Spinal cord (tissue), 10 donors: Measurements from ENCODE around the gene ATCAY. TPM values are rescaled to one million over a fixed set of nuclear protein-coding genes. Genes with fewer than 3 reads are reported as not detected.

Source experiments
- DNase-seq, 6 donors: peaks; one replicate each; pipeline versions ENCODE4 v3.0.0 to v3.0.0-alpha.2; 2013 to 2015; ENCODE audit warnings: low spot score in 6 of 6, low read depth in 4 of 6
- H3K27ac ChIP-seq: one replicate; pipeline ENCODE4 v1.5.1; 2013; ENCODE audit warnings: low read depth, low read length, control low read depth
- H3K27me3 ChIP-seq: one replicate; pipeline ENCODE4 v1.6.1; 2013; ENCODE audit warnings: low read length; ENCODE audit not compliant: control insufficient read depth, insufficient read depth
- H3K36me3 ChIP-seq: one replicate; pipeline ENCODE4 v1.6.1; 2013; ENCODE audit warnings: low read length; ENCODE audit not compliant: control insufficient read depth, insufficient read depth
- H3K4me1 ChIP-seq: one replicate; pipeline ENCODE4 v1.6.1; 2013; ENCODE audit warnings: low read length; ENCODE audit not compliant: control insufficient read depth, insufficient read depth
- H3K4me3 ChIP-seq: one replicate; pipeline ENCODE4 v1.5.1; 2013; ENCODE audit warnings: low read depth, low read length, control low read depth
- H3K9me3 ChIP-seq: one replicate; pipeline ENCODE4 v1.6.1; 2013; ENCODE audit warnings: low read length; ENCODE audit not compliant: control insufficient read depth, insufficient read depth
- WGBS: methylation state at CpG from one replicate; pipeline ENCODE4 v1.1.5; 2013; ENCODE audit warnings: missing lambda C conversion rate; ENCODE audit not compliant: insufficient coverage; 5-methylcytosine and 5-hydroxymethylcytosine counted together
- long read RNA-seq, 4 donors: transcript quantifications; one replicate each; lab custom pipeline, GENCODE V29; 2026
- polyA plus RNA-seq, 2 donors: library from polyadenylated mRNA; unstranded; fragments of 120-200 nt; gene quantifications; one replicate each; pipeline ENCODE4 v1.2.1, GENCODE V29; 2013; ENCODE audit not compliant: insufficient read length in 2 of 2
- total RNA-seq, 2 donors: library from RNA; depleted of rRNA in 1 of 2; stranded (reverse); fragments of 120-200 nt in 1 of 2; fragments of >200 nt in 1 of 2; gene quantifications; one replicate each; pipeline versions ENCODE4 v1.2.3 to v1.2.4, GENCODE V29; 2013 to 2014
- donor health status: healthy.

ATCAY gene, protein sequence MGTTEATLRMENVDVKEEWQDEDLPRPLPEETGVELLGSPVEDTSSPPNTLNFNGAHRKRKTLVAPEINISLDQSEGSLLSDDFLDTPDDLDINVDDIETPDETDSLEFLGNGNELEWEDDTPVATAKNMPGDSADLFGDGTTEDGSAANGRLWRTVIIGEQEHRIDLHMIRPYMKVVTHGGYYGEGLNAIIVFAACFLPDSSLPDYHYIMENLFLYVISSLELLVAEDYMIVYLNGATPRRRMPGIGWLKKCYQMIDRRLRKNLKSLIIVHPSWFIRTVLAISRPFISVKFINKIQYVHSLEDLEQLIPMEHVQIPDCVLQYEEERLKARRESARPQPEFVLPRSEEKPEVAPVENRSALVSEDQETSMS
- 10 to 100 TPM; 38.1 to 48.9 TPM for total RNA-seq
- polyA plus RNA-seq: 100 to 1,000 TPM; 134 to 158 TPM
- long read RNA-seq, donor 1, full-length matches to known transcripts: 13 of 68 reads
- long read RNA-seq, donor 1, partial matches to known transcripts: 55 of 68 reads
- long read RNA-seq, donor 1, other reads (novel, unspliced or antisense): 0 of 68 reads
- long read RNA-seq, donor 2, full-length matches to known transcripts: 11 of 34 reads
- long read RNA-seq, donor 2, partial matches to known transcripts: 23 of 34 reads
- long read RNA-seq, donor 2, other reads (novel, unspliced or antisense): 0 of 34 reads
- long read RNA-seq, donor 3, full-length matches to known transcripts: 13 of 53 reads
- long read RNA-seq, donor 3, partial matches to known transcripts: 40 of 53 reads
- long read RNA-seq, donor 3, other reads (novel, unspliced or antisense): 0 of 53 reads
- long read RNA-seq, donor 4: 0 reads

DNA sequence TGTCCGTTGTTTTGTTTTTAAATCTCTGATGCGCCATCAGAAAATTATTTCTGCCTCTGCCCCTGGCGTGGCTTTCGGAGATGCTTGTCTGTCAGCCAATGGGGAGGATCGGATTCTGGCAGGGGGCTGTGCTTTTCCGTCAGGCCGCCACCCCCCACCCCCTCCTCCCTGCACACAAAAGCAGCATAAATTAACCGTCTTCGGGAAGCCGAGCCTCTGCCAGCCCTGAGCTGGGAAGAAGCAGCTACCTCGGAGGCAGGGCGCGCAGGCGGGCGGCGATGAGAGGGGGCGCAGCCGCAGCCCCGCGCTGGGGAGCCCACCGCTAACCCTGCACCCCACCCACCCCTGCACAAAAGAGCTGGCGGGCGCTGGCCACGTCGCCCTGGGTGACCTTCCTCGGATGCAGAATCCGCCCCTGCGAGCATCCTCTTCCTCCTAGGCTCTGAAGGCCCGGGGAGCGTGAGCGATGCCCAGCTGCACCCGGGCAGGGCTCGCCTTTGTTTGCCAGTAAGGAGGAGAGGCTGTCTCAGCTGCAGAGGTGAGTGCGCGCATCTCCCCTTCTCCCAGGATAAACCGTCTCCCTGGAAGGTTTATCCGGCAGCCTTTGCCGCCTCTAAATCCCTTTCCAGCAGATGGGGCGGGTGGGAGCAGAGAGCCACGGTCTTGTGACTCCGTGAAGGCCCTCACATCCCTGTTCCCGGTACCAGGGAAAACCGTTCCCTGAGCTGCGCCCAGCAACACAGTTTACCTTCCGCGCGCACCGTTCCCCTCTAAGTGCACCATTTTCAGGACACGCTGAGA, at the start of gene ATCAY:
ATCAY (plus strand) TSS at position 215 of the 801 bp plus-strand sequence. CDS start 5,083 bp downstream, outside the sequence.
- Histone ChIP-seq H3K4me3 (peak within 1 kb of the TSS; percentile 51), H3K27me3 (peaks cover 12% of the 10 kb centered on the region), H3K27ac (peak within 1 kb of the TSS; percentile 70), H3K36me3 (peaks cover 11% of the 10 kb centered on the region), H3K4me1 (peaks cover 20% of the 10 kb centered on the region), H3K9me3 (no peaks in the 10 kb centered on the region)
- peak; percentile 52 to 98 (median 72) for DNase-seq
- under 1% methylated on average over 37 of the region's 49 CpGs for WGBS

DNA sequence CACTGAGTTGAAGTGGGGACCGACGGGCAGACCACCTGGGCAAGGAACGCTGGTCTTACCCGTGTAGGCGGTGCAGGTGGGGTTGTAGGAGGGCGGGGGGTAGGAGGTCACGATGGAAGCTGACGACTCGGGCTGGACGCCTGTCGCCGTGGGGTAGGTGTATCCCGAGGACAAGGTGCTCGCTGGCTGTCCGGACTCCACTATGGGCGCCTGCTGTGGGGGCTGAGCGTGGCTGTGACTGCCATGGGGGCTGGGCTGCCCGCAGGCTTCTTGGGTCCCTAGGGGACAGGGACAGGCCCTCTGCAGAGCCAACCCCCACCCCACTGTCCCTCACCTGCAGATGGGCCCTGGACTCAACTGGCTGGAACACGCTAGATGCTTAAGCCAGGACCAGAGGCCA, 48.9 kb upstream of the ATCAY start:
- Histone ChIP-seq H3K27me3 (no peaks in the 10 kb centered on the region), H3K27ac (no peak overlapping the region), H3K36me3 (peaks cover 39% of the 10 kb centered on the region), H3K4me1 (peaks cover 5% of the 10 kb centered on the region), H3K9me3 (no peaks in the 10 kb centered on the region), H3K4me3 (no peak overlapping the region)
- WGBS: 73% methylated on average over 18 of the region's 19 CpGs
- no peak for DNase-seq

DNA sequence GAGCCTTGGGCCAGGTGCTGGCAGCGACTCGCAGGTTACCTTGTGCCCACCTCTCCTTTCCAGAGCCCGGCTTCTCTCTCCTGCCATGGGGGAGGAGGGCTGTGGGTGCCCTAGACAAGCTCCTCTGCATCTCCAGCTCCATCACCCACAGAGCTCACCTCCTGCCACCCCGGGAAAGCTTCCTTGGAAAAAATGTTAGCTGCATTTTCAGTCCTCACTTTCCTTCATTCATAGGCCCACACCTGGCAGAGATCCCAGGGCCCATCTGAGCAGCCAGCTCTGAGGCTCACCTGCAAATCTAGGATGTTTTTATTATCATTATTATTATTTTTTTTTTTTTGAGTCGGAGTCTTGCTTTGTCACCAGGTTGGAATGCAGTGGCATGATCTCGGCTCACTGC, 48.5 kb upstream of the ATCAY start:
- Histone ChIP-seq H3K27ac (no peak overlapping the region), H3K36me3 (peaks cover 36% of the 10 kb centered on the region), H3K9me3 (no peaks in the 10 kb centered on the region), H3K4me1 (peaks cover 5% of the 10 kb centered on the region), H3K27me3 (no peaks in the 10 kb centered on the region), H3K4me3 (no peak overlapping the region)
- no peak for DNase-seq
- WGBS: 87% methylated on average over 4 of the region's 6 CpGs

DNA sequence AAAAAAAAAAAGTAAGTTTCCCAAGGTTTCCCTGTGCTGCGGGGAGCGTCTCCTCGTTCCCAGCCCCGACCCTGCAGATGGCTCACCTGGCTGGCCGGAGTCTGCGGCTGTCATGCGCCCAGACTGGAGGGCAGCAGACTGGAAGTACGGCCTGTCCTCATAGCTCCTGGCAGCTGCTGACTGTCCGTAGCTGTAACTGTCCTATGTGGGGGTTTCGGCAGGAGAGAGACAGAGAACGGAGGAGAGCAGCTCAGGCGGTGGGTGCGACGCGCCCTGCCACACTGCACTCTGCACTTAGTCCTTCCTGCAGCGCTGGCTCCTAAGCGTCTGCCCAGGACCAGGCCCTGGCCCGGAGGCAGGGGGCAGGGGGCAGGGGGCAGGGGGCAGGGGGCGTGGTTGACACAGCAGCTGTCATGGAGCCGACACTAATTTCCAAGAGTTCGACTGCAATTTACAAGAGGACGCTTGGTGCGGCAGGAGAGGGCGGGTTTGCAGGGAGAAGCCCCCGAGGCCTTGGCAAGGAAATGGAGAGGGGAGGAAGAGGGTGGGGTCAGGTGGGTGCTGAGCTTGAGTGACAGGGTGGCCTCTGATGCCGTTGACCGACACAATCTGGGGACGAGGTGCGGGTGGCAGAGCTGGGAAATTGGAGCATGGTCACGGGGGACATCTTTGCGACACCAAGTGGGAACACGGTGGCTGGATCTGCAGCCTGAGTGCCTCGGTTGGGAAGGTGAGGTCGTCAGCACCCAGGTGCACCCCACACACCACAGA, 46.7 kb upstream of the ATCAY start:
- WGBS: 66% methylated on average over 26 of the region's 34 CpGs
- Histone ChIP-seq H3K9me3 (no peaks in the 10 kb centered on the region), H3K36me3 (peaks cover 29% of the 10 kb centered on the region), H3K27ac (no peak overlapping the region), H3K4me1 (peaks cover 5% of the 10 kb centered on the region), H3K4me3 (no peak overlapping the region), H3K27me3 (no peaks in the 10 kb centered on the region)
- no peak for DNase-seq

DNA sequence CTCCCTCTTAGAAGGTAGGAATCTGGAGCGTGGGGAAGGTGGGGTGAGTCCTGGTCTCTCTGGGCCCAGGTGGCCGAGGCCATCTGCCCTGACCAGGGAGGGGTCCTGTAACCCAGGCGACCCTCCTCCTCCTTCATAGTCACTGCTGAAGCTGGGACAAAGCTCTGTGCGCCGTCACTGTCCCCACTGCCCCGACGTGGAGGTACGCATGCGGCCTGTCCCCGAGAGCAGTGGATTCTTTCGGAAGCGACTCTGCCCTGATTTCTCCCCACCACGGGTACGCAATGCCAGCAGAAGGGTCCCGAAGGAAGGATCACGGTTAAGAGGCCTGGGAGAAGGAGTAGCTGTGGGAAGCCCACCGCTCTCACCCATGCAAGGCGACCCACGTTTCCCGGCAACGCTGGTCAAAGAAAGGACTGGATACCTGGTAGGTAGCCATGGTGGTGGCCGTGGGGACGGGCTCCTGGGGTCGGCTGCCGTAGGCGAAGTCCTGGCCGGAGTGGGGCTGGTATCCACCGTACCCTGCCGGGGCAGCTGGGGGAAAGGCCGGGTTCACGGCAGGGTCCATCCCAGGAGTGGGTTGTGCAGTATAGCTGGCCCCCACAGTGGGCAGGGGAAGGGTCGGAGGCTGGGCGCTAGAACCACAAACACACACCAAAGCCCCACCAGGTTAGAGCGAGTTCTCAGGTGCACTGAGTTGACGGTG, 46.0 kb upstream of the ATCAY start:
- H3K27ac ChIP-seq: no peak overlapping the region
- peaks cover 5% of the 10 kb centered on the region for H3K4me1 ChIP-seq
- no peaks in the 10 kb centered on the region for H3K9me3 ChIP-seq
- no peak for DNase-seq
- 86% methylated on average over 33 of the region's 35 CpGs for WGBS
- no peaks in the 10 kb centered on the region for H3K27me3 ChIP-seq
- peaks cover 29% of the 10 kb centered on the region for H3K36me3 ChIP-seq
- no peak overlapping the region for H3K4me3 ChIP-seq

DNA sequence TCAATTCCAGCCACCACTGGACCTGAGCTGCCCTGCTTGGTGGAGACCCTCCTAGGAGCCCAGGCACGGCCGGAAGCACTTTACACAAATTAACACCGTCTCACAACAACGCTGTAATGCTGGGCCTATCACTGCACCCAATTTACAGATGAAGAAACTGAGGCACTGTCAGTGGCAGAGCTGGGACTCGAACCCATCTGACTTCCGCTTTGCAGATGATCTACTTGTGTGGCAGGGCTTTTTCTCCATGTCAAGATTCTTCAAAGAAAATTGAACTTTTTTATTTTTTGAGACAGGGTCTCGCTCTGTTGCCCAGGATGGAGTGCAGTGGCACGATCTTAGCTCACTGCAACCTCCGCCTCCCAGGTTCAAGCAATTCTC, 45.4 kb upstream of the ATCAY start:
- no peak for DNase-seq
- WGBS: 80% methylated on average over 8 of the region's 9 CpGs

DNA sequence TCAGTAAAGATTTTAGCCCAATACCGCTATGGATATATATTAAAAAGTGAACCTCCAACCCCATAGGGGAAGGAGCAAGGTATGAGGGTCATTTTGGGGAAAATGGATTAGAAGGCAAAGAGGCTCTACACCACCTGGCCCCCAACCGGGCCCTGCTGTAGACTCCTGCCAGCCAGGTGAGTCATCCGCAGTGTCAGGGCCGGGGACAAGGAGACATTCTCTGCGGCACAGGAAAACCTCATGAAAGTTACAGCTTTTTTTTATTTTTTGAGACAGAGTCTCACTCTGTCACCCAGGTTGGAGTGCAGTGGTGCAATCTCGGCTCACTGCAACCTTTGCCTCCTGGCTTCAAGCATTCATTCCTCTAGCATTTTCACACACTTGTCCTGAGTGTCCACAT, 43.6 kb upstream of the ATCAY start:
- no peak overlapping the region for H3K27ac ChIP-seq
- H3K4me1 ChIP-seq: no peaks in the 10 kb centered on the region
- no peak overlapping the region for H3K4me3 ChIP-seq
- H3K36me3 ChIP-seq: peaks cover 15% of the 10 kb centered on the region
- no peak for DNase-seq
- H3K27me3 ChIP-seq: no peaks in the 10 kb centered on the region
- no peaks in the 10 kb centered on the region for H3K9me3 ChIP-seq
- WGBS: 96% methylated on average over 5 of the region's 6 CpGs

More for the DNA sequence above, 45.4 kb upstream of the ATCAY start:
- Histone ChIP-seq H3K9me3 (no peaks in the 10 kb centered on the region), H3K27ac (no peak overlapping the region), H3K27me3 (no peaks in the 10 kb centered on the region), H3K4me1 (peaks cover 5% of the 10 kb centered on the region), H3K4me3 (no peak overlapping the region), H3K36me3 (peaks cover 29% of the 10 kb centered on the region)

DNA sequence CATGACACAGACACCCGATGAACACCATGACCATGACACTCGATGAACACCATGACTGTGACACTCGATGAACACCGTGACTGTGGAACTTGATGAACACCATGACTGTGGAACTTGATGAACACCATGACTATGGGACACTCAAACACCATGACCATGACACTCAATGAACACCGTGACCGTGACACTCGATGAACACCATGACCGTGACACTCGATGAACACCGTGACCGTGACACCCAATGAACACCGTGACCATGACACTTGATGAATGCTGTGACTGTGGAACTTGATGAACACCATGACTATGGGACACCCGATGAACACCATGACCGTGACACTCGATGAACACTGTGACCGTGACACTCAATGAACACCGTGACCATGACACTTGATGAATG, 43.2 kb upstream of the ATCAY start:
- Histone ChIP-seq H3K27me3 (no peaks in the 10 kb centered on the region), H3K36me3 (peaks cover 15% of the 10 kb centered on the region), H3K9me3 (no peaks in the 10 kb centered on the region), H3K4me1 (no peaks in the 10 kb centered on the region), H3K4me3 (no peak overlapping the region), H3K27ac (no peak overlapping the region)
- 99% methylated on average over 17 of the region's 17 CpGs for WGBS
- DNase-seq: no peak
